Endometrium (tissue), 2 donors: Measurements from ENCODE around the gene GGA3.

Experiments used
- FAIRE-seq: peaks from 2 replicates; lab custom pipeline; 2012; peaks lifted over from hg19 to GRCh38; lab: Jason Lieb, UNC
- donor health status: control.
- donor health status: control.

Gene GGA3

GRCh38 chr17:75245011-75245410 lies 16.4 kb downstream of the GGA3 start:
- FAIRE-seq = no peak

- FAIRE-seq = no peak
These were observed 17.1 kb downstream of the GGA3 start for GRCh38 chr17:75244133-75244866.

GRCh38 chr17:75242461-75243042 lies 18.9 kb downstream of the GGA3 start:
- FAIRE-seq = no peak

- FAIRE-seq = no peak
These were observed 19.4 kb downstream of the GGA3 start for GRCh38 chr17:75241996-75242460.

- no peak for FAIRE-seq
These were observed 19.9 kb downstream of the GGA3 start for GRCh38 chr17:75241502-75241901.

GRCh38 chr17:75241143-75241430 lies 20.3 kb downstream of the GGA3 start:
- no peak for FAIRE-seq

GRCh38 chr17:75240394-75241142 lies 20.8 kb downstream of the GGA3 start:
- no peak for FAIRE-seq

GRCh38 chr17:75239778-75240393 lies 21.5 kb downstream of the GGA3 start:
- no peak for FAIRE-seq

- FAIRE-seq = no peak
These were observed 22.2 kb downstream of the GGA3 start for GRCh38 chr17:75239214-75239613.

- no peak for FAIRE-seq
These were observed 22.7 kb downstream of the GGA3 start for GRCh38 chr17:75238684-75239191.

- FAIRE-seq = no peak
These were observed 23.3 kb downstream of the GGA3 start for GRCh38 chr17:75238020-75238580.

- FAIRE-seq = no peak
These were observed 24.0 kb downstream of the GGA3 start for GRCh38 chr17:75237100-75238014.

- no peak for FAIRE-seq
These were observed 28.6 kb downstream of the GGA3 start for GRCh38 chr17:75232786-75233185.

GRCh38 chr17:75231741-75232464 lies 29.5 kb downstream of the GGA3 start:
- no peak for FAIRE-seq

- no peak for FAIRE-seq
These were observed 30.3 kb downstream of the GGA3 start for GRCh38 chr17:75231071-75231470.

GRCh38 chr17:75228847-75229246 lies 32.6 kb downstream of the GGA3 start:
- no peak for FAIRE-seq

- no peak for FAIRE-seq
These were observed 33.1 kb downstream of the GGA3 start for GRCh38 chr17:75228305-75228704.

- no peak for FAIRE-seq
These were observed 33.7 kb downstream of the GGA3 start for GRCh38 chr17:75227729-75228128.

- no peak for FAIRE-seq
These were observed 36.4 kb downstream of the GGA3 start for GRCh38 chr17:75225016-75225415.

- no peak for FAIRE-seq
These were observed 41.6 kb downstream of the GGA3 start for GRCh38 chr17:75219815-75220214.

GRCh38 chr17:75218131-75218530 lies 43.3 kb downstream of the GGA3 start:
- no peak for FAIRE-seq
